ENCODE data around the gene MRPL50.
"Not testable (repeated sequence)": the region's sequence is repeated elsewhere in the genome, so short reads cannot be mapped to it uniquely, and the experiment has no call there.

The MRPL50 gene

GRCh38 chr9:101418518-101419430, 20.4 kb upstream of the MRPL50 start:
- in situ Hi-C loops (cut with MboI; ENCODE audit: low sequenced_read_pairs): no loop called here

- in situ Hi-C loops (cut with MboI; ENCODE audit: low sequenced_read_pairs): no loop called here
Measured at GRCh38 chr9:101417977-101418376, 19.6 kb upstream of the MRPL50 start.

- in situ Hi-C loops (cut with MboI; ENCODE audit: low sequenced_read_pairs): no loop called here
Measured at GRCh38 chr9:101417389-101417788, 19.0 kb upstream of the MRPL50 start.

DNA sequence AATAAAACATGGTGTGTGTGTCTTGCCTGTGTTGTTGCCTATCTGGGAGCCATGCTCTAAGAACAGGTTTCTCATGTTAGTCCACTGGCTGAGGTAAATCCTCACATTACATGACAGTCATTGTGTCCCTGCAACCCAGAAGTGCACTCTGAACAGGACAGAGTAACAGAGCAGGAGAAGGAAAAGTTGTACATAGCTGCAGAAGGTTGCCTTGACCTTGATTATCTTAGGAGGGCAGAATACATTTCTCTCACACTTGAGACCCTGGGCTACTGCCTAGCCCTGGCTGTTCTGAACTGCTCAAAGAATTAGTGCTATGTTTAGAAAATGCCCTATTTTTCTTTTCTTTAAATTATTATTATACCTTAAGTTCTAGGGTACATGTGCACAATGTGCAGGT, 17.2 kb upstream of the MRPL50 start:
- in situ Hi-C loops (cut with MboI; ENCODE audit: low sequenced_read_pairs): no loop called here

- in situ Hi-C loops (cut with MboI; ENCODE audit: low sequenced_read_pairs): no loop called here
Measured at GRCh38 chr9:101414839-101415238, 16.4 kb upstream of the MRPL50 start.

GRCh38 chr9:101409079-101409477, 10.7 kb upstream of the MRPL50 start:
- in situ Hi-C loops (cut with MboI; ENCODE audit: low sequenced_read_pairs): no loop called here

DNA sequence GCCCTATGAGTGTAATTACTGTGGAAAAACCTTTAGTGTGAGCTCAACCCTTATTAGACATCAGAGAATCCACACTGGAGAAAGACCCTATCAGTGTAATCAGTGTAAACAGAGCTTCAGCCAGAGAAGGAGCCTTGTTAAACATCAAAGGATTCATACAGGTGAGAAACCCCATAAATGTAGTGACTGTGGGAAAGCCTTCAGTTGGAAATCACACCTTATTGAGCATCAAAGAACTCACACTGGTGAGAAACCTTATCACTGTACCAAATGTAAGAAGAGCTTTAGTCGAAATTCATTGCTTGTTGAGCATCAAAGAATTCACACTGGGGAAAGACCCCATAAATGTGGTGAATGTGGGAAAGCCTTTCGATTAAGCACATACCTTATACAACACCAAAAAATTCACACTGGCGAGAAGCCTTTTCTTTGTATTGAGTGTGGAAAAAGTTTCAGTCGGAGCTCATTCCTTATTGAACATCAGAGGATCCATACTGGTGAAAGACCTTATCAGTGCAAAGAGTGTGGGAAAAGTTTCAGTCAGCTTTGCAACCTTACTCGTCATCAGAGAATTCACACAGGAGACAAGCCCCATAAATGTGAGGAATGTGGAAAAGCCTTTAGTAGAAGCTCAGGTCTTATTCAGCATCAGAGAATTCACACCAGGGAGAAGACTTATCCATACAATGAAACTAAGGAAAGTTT, 10.1 kb upstream of the MRPL50 start:
- in situ Hi-C loops (cut with MboI; ENCODE audit: low sequenced_read_pairs): no loop called here

DNA sequence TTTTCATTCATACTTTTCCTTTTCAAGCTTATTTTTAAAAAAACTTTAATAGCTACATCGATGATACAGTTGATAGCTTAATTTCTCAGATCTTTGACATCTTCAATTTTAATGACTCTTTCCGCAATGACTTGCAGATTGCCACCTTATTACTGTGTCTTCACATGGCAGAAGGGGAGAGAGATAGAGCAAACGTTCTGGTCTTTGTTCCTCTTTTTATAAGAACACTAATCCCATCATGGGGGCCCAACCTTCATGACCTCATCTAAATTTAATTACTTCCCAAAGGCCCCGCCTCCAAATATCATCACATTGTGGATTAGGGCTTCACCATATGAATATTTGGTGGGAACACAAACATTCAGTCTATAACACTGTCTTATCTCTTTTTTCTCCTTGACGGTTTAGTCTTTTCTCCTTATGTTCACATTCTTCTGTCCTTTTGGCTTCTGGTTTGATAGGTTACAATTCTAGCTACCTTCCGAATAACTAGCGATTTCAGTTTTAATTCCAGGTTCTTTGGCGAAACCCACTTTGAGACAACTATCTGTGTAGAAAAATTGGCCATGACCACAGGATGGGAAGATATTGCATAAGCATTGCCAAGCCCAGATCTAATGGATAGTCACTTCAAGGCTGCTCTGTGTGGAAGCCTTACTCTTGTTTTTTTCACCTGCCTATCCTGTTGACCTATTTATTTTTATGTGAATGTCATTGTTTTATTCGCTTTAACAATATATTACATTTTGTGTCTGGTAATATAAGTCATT, 5.3 kb upstream of the MRPL50 start:
- in situ Hi-C loops (cut with MboI; ENCODE audit: low sequenced_read_pairs): no loop called here

GRCh38 chr9:101400120-101400519, 1.7 kb upstream of the MRPL50 start:
- in situ Hi-C loops (cut with MboI; ENCODE audit: low sequenced_read_pairs): no loop called here

- in situ Hi-C loops (cut with MboI; ENCODE audit: low sequenced_read_pairs): no loop called here
Measured at GRCh38 chr9:101399643-101399970, 1.2 kb upstream of the MRPL50 start.

DNA sequence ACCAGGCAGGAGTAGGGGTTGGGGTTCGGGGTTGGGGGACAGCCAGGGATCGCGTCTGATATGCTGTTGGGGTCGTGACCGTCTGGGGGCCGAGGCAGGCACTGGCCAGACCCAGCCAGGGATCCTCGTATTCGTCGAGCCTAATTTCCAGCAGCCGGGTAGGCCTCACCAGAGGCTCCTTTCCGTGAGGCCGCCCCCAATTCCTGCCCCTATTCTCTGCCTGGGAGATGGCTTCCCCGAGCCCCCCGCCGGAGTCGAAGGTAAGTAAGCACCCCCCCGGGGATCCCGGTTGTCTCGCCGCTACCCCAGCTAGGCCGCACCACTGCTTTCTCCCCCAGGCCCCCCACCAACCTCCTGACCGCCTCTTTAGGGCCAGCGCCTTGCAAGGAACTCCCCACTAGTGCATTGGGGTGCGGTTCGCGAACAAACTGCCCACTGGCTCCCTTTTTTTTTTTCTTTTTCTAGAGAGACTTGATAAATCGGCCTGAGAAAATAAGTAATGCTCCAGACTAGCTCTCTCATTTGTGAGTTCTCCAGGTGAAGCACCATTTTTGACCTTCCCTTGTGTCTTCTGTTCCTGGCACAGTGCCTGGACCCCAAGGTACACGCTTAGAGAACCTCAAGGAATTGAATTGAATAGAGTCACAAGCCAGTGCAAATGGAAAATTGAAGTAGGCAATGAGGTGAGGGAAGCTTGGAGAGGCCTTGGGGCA, 668 bp upstream of the MRPL50 start:
- in situ Hi-C loops (cut with MboI; ENCODE audit: low sequenced_read_pairs): no loop called here

- in situ Hi-C loops (cut with MboI; ENCODE audit: low sequenced_read_pairs): no loop called here
Measured at GRCh38 chr9:101397746-101398067, 711 bp downstream of the MRPL50 start.

- in situ Hi-C loops (cut with MboI; ENCODE audit: low sequenced_read_pairs): no loop called here
Measured at GRCh38 chr9:101394687-101395086, 3.7 kb downstream of the MRPL50 start.

DNA sequence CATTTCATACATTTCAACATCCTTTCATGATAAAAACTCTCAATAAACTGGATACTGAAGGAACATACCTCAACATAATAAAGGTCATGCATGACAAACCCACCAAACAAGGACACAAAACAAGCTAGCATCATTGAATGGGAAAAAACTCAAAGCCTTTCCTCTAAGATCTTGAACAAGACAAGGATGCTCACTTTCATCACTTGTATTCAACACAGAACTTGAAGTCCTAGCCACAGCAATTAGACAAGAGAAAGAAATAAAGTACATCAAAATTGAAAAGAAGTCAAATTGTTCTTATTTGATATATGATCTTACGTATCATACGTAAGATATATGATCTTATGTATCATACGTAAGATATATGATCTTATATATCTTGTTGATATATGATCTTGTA, 5.3 kb downstream of the MRPL50 start:
- in situ Hi-C loops (cut with MboI; ENCODE audit: low sequenced_read_pairs): no loop called here

- in situ Hi-C loops (cut with MboI; ENCODE audit: low sequenced_read_pairs): no loop called here
Measured at GRCh38 chr9:101388507-101388993, 9.9 kb downstream of the MRPL50 start.

- in situ Hi-C loops (cut with MboI; ENCODE audit: low sequenced_read_pairs): no loop called here
Measured at GRCh38 chr9:101387871-101388506, 10.4 kb downstream of the MRPL50 start.

- in situ Hi-C loops (cut with MboI; ENCODE audit: low sequenced_read_pairs): not testable (repeated sequence)
Measured at GRCh38 chr9:101384873-101385536, 13.4 kb downstream of the MRPL50 start, which contains the start of gene BAAT. Gene BAAT (minus strand): TSS chr9:101385006. CDS start chr9:101371404, 13,602 bp downstream.

DNA sequence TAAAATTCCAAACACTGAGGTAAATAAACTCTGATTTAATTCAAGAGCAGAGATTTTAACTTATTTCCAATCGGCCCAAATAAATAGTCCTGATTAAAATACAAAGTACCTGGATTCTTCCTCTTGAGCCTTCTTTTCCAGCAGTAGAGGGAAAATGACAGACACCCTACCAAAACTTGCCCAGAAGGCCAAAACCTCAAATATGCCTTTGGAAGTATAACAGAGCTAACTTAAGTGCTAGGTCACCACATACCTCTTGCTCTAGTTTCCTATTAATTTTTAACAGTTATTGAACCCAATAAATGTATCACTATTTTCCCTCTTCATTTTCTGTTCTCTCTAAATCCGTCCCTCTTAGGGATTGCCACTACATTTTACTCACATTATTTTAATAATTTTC, 15.1 kb downstream of the MRPL50 start:
- in situ Hi-C loops (cut with MboI; ENCODE audit: low sequenced_read_pairs): no loop called here

DNA sequence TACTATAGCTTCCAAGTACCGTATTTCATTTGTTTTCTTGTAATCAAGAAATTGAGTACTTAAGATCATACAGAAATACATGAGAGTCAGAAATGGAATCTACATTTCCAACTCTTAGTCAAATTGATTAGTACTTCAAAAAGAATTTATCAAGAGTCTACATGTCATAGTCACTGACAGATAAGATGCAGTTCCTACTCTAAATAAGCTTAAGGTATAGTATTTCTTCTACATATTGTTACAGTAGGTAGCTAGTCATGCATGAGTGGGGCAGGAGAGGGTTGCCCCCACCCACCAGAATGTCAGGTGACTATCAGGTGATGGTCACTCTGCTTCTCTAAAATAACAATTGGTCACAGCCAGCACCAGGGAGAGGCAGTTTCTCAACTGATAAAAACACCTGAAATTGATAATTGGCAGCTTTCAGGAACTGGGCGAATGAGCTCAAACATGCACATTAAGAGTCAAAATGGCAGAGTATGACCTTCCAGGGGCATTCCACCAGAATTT, 16.5 kb downstream of the MRPL50 start:
- in situ Hi-C loops (cut with MboI; ENCODE audit: low sequenced_read_pairs): no loop called here

DNA sequence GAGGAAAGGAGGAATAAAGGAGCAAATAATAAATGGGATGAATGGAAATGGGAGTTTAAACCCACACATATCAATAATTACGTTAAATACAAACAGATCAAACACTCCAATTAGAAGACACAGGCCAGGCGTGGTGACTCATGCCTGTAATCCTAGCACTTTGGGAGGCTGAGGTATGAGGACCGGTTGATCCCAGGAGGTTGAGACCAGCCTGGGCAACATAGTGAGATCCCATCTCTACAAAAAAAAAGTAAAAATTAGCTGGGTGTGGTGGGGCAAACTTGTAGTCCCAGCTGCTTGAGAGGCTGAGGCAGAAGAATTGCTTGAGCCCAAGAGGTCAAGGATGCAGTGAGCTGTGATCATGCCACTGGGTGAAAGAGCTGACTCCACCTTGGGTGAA, 17.3 kb downstream of the MRPL50 start:
- in situ Hi-C loops (cut with MboI; ENCODE audit: low sequenced_read_pairs): no loop called here

Measured in HL-60/S4 treated with retinoic acid at 250 ng/mL for 4 days and 3 days (cell line).